ENCODE data around the gene UCN. TPM values are rescaled to one million over a fixed set of nuclear protein-coding genes. Genes with fewer than 3 reads are reported as not detected.
"Not testable (repeated sequence)": the region's sequence is repeated elsewhere in the genome, so short reads cannot be mapped to it uniquely, and the experiment has no call there.

UCN gene
- total RNA-seq, 3 donors from 2014 or later, result 0.80 to 8.8 (median 4.6) TPM

GRCh38 chr2:27353762-27354596, 45.7 kb upstream of the UCN start:
- TF ChIP-seq CTCF (IDR thresholded peaks at IDR 0.05) (no peak), POLR2AphosphoS5 (IDR thresholded peaks at IDR 0.05) (no peak), POLR2A (IDR thresholded peaks at IDR 0.05) (no peak)
- H3K27ac ChIP-seq, result no peak overlapping the region
- H3K27me3 ChIP-seq, result no peaks in the 10 kb centered on the region
- no peak for DNase-seq (ENCODE audit: low spot score in 2 of 2)
- no peaks in the 10 kb centered on the region for H3K36me3 ChIP-seq
- H3K9me3 ChIP-seq, result no peaks in the 10 kb centered on the region
- peaks cover 2 to 9% of the 10 kb centered on the region in 2 donors for H3K4me1 ChIP-seq
- no peak overlapping the region for H3K4me3 ChIP-seq
- intact Hi-C loops (cut with DNase I; ENCODE audit: low total_unique reads), result no loop called here

- DNase-seq (ENCODE audit: low spot score in 2 of 2); H3K4me3 ChIP-seq; H3K27me3 ChIP-seq; H3K36me3 ChIP-seq; H3K9me3 ChIP-seq; H3K4me1 ChIP-seq; intact Hi-C loops (cut with DNase I; ENCODE audit: low total_unique reads); H3K27ac ChIP-seq: not testable (repeated sequence)
Observed at GRCh38 chr2:27353386-27353761, 45.1 kb upstream of the UCN start.

DNA sequence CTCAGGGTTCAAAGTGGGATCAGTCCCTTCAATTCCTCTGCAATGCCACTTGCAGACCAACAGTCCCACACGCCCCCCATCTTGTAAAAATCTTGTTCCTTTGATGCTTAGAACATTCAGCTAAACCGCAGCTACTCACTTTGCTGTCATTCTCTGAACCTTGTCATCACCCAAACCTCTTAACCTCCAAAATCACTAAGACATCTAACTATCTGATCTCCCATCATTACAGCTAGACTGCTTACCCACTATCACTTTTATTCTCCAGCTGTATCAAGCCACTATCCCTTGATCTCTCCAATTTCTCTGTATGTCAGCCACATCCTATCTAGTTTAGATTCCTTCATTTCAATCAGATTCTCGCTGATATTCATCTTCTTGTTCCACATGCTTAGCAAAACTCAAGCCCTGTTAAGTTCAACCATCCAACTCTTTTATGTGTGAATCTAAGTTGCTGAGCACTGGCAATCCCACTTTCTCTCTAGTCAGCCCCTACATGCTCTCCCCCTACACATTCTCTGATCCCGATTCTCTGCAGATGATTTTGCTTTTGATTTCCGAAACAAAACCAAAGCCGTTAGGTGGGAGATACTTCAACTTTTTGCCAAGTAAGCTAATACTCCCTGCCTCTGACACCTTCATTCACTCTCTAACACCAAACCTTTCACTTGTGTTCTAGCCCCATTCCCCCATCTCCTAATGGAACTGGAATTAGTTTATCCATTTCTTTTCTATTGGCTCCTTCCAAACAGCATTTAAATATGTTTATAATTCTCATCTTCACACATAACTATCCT, 43.8 kb upstream of the UCN start:
- Histone ChIP-seq H3K4me1 (peaks cover 2 to 9% of the 10 kb centered on the region in 2 donors), H3K4me3 (no peak overlapping the region), H3K36me3 (no peaks in the 10 kb centered on the region), H3K27me3 (no peaks in the 10 kb centered on the region), H3K27ac (no peak overlapping the region), H3K9me3 (no peaks in the 10 kb centered on the region)
- intact Hi-C loops (cut with DNase I; ENCODE audit: low total_unique reads), result no loop called here
- TF ChIP-seq CTCF (IDR thresholded peaks at IDR 0.05) (no peak), POLR2A (IDR thresholded peaks at IDR 0.05) (no peak), POLR2AphosphoS5 (IDR thresholded peaks at IDR 0.05) (no peak)
- DNase-seq (ENCODE audit: low spot score in 2 of 2), result no peak

- H3K27ac ChIP-seq, result no peak overlapping the region
- H3K27me3 ChIP-seq, result no peaks in the 10 kb centered on the region
- H3K4me1 ChIP-seq, result peaks cover 2 to 9% of the 10 kb centered on the region in 2 donors
- DNase-seq (ENCODE audit: low spot score in 2 of 2), result no peak
- no peaks in the 10 kb centered on the region for H3K9me3 ChIP-seq
- intact Hi-C loops (cut with DNase I; ENCODE audit: low total_unique reads), result no loop called here
- no peaks in the 10 kb centered on the region for H3K36me3 ChIP-seq
- no peak overlapping the region for H3K4me3 ChIP-seq
- TF ChIP-seq CTCF (IDR thresholded peaks at IDR 0.05), result no peak
- no peak for TF ChIP-seq POLR2A (IDR thresholded peaks at IDR 0.05)
- TF ChIP-seq POLR2AphosphoS5 (IDR thresholded peaks at IDR 0.05), result no peak
Observed at GRCh38 chr2:27350106-27350693, 42.0 kb upstream of the UCN start.

DNA sequence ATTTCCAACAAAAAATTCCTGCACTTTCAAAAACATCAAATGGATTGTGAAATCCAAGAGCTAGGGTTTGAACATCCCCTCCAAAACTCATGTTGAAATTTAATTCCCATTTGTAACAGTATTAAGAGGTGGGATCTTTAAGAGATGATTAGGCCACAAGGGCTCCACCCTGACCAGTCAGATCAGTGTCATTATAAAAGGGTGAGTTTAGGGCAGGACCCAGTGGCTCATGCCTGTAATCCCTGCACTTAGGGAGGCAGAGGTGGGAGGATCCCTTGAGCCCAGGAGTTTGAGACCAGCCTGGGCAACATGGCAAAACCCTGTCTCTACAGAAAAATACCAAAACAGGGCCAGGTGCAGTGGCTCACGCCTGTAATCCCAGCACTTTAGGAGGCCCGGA, 39.4 kb upstream of the UCN start:
- Histone ChIP-seq H3K27ac (no peak overlapping the region), H3K27me3 (no peaks in the 10 kb centered on the region), H3K9me3 (no peaks in the 10 kb centered on the region), H3K4me1 (no peaks in the 10 kb centered on the region), H3K36me3 (no peaks in the 10 kb centered on the region), H3K4me3 (no peak overlapping the region)
- DNase-seq (ENCODE audit: low spot score in 2 of 2), result no peak
- intact Hi-C loops (cut with DNase I; ENCODE audit: low total_unique reads), result no loop called here
- TF ChIP-seq CTCF (IDR thresholded peaks at IDR 0.05), result no peak
- no peak for TF ChIP-seq POLR2A (IDR thresholded peaks at IDR 0.05)
- TF ChIP-seq POLR2AphosphoS5 (IDR thresholded peaks at IDR 0.05), result no peak
